IMR-90 (cell line): ENCODE data around the gene CCDC17.

Experiments used
- BHLHE40 ChIP-seq: fragments of 150-350 bp; IDR thresholded peaks from 2 replicates; pipeline ENCODE4 v1.6.1; 2016; ENCODE audit warnings: mild to moderate bottlenecking, low read depth, low read length
- CEBPB ChIP-seq: IDR thresholded peaks from 2 replicates; pipeline ENCODE4 v1.6.1; 2012; ENCODE audit warnings: low read depth, low read length, improper control_type of control experiment
- CHD1 ChIP-seq: IDR thresholded peaks from 2 replicates; pipeline ENCODE4 v1.6.1; 2012; ENCODE audit warnings: low read depth, low read length, improper control_type of control experiment
- POLR2A ChIP-seq: IDR thresholded peaks from 2 replicates; pipeline ENCODE4 v1.6.1; 2012; ENCODE audit warnings: mild to moderate bottlenecking, low read depth, low read length
- RAD21 ChIP-seq: IDR thresholded peaks from 2 replicates; pipeline ENCODE4 v1.6.1; 2012; ENCODE audit warnings: low read length, improper control_type of control experiment
- RCOR1 ChIP-seq: IDR thresholded peaks from 2 replicates; pipeline ENCODE4 v1.6.1; 2012; ENCODE audit warnings: mild to moderate bottlenecking, low read length, improper control_type of control experiment; ENCODE audit not compliant: insufficient replicate concordance
- RFX5 ChIP-seq: IDR thresholded peaks from 2 replicates; pipeline ENCODE4 v1.8.0; 2012; ENCODE audit warnings: low read depth, mild to moderate bottlenecking, low read length, moderate library complexity
- TF ChIP-seq, protein P1 (sequence below): conservative IDR thresholded peaks from 2 replicates; pipeline ENCODE4 v1.5.1; 2012; ENCODE audit warnings: mild to moderate bottlenecking, low read depth, low read length, improper control_type of control experiment
- TF ChIP-seq, protein P2 (sequence below): fragments of 150-350 bp; IDR thresholded peaks from 2 replicates; pipeline ENCODE4 v1.6.1; 2017; ENCODE audit warnings: mild to moderate bottlenecking, antibody characterized with exemption, low read length, low read depth

DNA sequence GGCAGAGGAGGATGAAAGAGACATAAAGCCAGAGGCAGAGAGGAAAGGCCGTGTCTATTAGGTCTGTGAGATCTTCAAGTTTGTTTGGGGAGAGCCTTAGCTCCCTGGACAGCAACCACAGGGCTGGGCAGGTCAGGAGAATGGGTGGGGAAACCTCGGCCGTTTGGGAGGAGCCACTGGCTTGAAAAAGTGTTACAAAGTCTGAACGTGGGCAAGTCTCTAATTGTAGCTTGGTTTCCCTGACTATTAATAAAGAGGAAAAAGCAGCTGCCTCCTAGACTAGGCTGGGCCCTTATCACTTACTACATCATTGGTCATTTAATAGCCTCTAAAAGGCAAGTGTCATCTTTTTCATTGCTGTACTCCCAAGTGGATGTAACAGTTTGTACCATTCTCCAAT is at the start of gene CCDC17:
- TF ChIP-seq, protein P1, sequence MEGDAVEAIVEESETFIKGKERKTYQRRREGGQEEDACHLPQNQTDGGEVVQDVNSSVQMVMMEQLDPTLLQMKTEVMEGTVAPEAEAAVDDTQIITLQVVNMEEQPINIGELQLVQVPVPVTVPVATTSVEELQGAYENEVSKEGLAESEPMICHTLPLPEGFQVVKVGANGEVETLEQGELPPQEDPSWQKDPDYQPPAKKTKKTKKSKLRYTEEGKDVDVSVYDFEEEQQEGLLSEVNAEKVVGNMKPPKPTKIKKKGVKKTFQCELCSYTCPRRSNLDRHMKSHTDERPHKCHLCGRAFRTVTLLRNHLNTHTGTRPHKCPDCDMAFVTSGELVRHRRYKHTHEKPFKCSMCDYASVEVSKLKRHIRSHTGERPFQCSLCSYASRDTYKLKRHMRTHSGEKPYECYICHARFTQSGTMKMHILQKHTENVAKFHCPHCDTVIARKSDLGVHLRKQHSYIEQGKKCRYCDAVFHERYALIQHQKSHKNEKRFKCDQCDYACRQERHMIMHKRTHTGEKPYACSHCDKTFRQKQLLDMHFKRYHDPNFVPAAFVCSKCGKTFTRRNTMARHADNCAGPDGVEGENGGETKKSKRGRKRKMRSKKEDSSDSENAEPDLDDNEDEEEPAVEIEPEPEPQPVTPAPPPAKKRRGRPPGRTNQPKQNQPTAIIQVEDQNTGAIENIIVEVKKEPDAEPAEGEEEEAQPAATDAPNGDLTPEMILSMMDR: no peak
- no peak for TF ChIP-seq RAD21
- no peak for TF ChIP-seq POLR2A
- TF ChIP-seq CHD1: no peak
- TF ChIP-seq CEBPB: no peak
- no peak for TF ChIP-seq RCOR1
- TF ChIP-seq, protein P2, sequence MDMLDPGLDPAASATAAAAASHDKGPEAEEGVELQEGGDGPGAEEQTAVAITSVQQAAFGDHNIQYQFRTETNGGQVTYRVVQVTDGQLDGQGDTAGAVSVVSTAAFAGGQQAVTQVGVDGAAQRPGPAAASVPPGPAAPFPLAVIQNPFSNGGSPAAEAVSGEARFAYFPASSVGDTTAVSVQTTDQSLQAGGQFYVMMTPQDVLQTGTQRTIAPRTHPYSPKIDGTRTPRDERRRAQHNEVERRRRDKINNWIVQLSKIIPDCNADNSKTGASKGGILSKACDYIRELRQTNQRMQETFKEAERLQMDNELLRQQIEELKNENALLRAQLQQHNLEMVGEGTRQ: no peak
- no peak for TF ChIP-seq RFX5
- TF ChIP-seq BHLHE40: no peak
